DMS114 treated with DMSO at 0.1 percent for 48 hours (cell line): ENCODE measurements around the gene CAMK1D.
"Not testable (repeated sequence)": the region's sequence is repeated elsewhere in the genome, so short reads cannot be mapped to it uniquely, and the experiment has no call there.

ENCODE experiments used
- DNase-seq: peaks from one replicate; lab custom pipeline; 2025; ENCODE audit not compliant: unreplicated experiment; lab: John Stamatoyannopoulos, UW

Gene CAMK1D

DNA sequence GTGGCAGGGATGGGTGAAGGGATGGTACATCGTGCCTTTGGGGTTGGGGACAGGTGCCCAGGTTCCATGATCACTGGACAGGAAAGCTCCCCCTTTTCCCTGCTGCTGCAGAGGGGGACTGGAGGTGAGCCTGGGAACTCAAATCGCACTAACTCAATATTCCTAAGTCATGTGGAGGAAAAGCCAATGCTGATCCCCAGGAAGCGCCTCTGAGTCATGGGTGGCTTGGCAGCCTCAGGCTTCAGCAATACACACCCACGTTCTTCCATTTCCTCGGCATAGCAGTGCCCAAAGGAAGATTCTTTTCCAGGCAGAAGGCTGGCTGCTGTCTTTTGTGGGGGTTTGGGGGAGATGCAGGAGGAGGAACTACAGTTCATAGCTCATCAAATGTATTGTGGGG lies 486.4 kb downstream of the CAMK1D start:
- DNase-seq, result no peak

DNA sequence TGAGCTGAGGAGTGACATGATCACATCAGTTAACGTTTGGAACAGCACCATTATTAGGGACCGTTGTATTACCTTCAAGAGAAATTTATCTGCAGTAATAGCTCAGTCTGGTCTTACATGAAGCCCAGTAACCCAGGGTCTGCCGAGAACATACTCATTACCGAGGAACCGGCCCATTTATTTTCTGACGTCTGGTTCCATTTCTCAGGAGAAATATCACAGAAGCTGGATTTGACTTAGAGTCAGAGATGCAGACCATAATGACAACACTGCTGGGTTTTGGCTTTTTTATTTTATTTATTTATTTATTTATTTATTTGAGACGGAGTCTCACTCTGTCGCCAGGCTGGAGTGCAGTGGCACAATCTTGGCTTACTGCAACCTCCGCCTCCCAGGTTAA lies 489.0 kb downstream of the CAMK1D start:
- DNase-seq, result no peak

DNA sequence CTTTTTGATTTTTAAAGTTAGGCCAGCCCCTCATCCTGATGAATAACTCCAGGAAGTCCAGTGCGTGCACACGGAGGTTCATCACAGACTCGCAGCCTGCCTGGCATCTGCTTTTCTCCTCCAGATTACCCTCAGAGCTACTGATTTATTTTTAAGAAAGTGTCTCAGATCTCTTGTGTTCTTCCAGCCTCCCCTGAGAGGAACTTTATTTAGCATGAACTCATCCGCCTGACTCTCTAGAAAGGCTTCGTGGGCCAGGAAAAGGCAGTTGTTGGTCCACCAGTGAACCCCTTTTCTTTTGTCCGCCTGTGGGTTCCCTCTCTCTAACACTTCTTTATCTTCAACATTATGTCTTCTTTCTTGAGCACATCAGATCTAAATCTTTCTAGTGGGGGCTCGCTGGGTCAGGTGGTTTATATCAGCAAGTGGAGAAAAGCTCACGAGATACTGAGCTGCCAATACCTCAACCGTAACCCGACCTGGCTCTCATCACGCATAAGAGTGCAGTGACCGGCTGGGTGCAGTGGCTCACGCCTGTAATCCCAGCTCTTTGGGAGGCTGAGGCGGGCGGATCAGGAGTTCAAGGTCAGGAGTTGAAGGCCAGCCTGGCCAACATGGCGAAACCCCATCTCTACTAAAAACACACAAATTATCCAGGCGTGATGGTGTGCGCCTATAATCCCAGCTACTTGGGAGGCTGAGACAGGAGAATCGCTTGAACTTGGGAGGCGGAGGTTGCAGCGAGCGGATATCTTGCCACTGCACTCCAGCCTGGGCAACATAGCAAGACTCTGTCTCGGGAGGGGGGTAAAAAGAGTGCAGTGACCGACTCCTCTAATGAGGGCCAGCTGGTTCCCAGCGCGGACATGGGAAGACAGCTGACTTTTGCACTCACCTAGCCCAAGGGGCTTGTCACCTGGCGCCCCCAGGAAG lies 489.9 kb downstream of the CAMK1D start:
- DNase-seq, result no peak

DNA sequence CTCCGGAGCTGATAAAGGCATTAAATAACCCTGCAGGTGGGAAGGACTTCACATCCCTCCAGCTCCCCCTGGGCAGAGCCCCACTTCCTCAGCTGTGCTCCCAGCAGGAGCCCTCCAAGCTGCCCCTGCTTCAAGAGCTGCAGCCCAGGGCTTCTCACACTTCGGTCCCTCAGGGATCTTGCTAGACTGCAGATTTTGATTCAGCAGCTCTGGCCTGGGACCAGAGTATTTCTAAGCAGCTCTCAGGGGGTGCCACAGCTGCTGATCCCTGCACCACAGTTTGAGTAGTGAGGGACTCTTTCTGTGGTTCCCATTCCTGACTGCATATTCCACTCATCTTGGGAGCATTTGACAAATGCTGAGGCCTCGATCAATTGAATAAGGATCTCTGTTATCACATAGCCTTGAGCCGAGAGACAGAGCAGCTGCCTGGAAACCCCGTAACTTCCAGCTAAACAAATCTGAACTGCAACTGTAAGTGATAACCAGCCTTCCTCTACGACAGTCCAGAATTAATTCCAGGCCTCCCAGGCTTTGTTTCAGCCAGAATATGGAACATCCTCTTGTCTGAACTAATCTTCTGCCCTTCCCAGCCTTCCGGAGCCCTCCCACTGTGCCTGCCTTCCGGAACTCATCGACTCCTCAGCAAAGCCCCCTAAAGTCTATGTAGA lies 490.7 kb downstream of the CAMK1D start:
- no peak for DNase-seq

DNA sequence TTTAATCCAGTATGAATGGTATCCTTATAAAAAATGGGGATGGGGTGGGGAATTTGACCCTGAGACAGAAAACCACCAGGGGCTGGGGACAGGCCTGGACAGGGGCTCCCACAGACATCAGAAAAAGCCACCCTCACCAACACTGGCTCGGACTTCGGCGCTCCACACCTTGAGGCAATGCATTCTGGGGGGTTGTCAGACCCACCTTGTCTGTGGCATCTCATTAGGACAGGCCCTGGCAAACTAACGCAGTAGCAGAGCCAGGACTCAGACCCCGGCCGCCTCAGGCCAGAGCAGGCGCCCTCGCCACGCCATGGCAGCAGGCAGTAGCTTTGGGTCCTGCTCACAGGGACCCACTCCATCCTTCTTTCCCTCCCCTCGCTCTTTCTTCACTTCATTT lies 492.1 kb downstream of the CAMK1D start:
- no peak for DNase-seq

DNA sequence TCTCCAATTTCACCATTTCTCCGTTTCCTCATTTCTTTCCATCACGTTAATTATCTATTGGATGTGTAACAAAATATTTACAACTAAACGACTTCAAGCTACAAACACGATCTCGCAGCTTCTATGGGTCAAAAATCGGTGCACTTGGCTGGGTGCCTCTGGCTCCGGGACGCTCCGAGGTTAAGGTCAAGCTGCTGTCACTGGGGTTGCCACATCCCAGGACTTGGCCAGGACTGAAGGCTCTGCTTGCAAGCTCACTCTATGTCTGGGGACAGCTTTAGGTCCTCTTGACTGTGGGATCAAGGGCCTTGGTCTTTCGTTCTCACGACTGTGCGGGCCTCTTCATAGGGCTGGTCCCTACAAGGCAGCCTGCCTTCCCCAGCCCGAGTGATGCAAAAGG lies 492.5 kb downstream of the CAMK1D start:
- DNase-seq, result no peak

DNA sequence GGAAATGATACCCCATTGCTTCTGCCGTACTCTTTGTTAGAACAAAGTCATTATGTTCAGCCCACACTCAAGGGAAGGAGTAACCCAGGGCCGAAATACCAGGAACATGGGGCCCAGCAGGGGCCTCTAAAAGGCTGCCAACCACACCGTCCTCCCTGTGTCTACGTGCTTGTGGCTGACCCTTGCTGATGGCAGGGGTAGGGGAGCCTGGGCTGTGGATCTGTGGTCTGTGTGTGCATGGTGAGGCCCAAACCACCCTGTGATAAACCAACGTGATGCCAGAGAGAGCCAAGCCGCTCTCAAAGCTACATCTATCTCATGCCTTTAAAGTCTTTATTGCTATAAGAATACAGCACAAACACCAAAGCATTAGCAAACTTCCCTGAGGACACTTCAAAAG lies 493.0 kb downstream of the CAMK1D start:
- DNase-seq, result no peak

DNA sequence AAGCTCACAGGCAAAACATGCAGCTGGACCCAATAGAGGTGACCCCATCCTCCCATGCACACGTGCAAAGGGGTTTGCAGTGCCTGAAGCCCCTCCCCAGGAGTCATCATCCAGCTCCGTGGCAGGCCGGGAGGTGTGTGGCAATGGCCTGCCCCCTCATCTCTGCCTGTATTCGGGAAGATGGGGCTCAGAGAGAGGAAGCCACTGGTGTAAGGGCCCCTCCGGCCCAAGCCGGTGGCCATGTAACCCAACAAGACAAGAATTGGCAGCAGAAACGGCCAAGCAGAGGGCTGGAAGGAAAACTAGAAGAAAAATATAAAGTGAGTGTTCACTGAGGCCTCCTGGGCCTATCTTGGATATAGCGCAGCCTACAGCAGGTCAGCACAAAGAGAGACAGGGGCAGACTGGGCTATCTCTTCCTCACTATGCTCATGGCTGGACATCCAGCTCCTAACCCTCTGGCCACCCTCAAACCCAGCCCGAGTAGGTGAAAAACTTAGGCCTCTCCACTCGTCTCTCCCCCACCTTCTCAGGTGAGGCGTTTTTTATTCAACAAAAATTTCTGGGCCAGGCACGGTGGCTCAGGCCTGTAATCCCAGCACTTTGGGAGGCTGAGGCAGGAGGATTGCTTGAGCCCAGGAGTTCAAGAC lies 494.1 kb downstream of the CAMK1D start:
- DNase-seq, result no peak

DNA sequence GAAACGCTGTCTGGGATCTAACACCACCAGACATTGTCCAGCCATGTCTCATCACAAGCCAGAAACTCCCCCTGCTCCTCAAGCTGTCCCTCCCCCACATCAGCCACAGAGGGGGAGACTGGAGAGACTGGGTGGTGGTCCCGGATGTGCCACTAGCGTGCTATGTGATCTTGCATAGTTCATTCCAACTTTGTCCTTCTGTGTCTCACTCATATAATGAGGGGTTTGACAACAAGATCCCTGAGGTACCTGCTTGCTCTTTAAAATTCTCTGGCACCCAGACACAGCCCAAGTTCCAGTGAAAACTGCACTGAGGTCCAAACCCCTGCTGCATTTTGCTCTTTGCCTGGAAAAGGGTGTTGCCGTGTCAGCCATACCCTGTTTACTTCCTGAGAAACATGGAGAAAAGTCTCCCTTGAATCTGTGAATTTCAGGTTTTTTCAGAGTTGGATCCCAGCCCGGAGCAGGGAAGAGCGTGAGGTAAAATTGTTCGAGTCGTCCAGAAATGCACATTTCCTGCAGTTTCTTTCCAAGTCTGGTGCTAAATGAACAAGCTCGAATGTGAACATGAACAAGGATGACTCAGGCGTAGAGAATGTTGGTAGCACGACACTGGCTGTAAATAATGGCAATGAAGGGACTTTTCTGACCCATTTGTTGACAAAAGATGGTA lies 495.6 kb downstream of the CAMK1D start:
- DNase-seq, result no peak

DNA sequence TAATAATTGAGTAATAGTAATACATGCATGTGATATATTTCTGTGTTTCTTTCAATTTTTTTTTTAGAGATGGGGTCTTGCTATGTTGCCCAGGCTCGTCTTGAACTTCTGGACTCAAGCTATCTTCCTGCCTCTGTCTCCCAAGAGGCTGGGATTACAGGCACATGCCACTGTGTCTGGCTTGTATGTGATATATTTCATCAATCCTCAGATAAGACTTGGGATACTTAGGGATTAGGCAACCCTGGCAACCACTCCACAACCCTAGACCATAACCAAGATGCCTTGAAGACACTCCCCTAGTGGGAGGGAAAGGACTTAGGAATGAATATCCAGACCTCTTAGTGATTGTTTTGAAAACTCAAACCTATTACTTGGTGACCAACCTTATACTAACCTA lies 497.4 kb downstream of the CAMK1D start:
- DNase-seq, result no peak

DNA sequence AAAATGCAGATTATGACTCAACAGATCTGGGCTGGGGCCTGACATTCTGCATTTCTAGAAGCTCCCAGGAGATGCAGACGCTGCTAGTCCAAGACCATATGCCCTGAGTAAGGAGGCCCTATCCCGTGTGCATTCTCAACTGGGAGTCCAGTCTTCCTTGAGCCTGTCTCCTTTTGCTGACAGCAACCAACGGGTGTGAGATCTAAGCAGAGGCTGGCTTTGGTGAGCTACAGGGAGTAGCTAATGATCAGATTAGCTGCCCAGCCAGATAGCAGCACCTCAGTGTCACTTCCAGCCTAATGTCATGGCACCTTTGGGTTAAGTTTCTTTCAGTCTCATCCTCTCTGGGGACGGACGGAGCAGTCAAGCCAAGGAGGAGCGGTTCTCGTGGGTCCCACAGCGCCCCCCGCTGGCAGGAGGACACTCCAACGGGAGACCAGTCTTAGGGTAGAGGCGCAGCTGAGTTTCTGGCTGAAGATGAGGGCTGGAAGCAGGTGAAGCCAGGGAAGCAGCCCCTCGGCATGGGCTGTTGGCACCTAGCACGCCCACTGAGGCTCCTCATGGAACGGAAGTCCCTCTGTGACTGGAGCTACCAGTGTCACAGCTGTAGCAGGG lies 498.1 kb downstream of the CAMK1D start:
- no peak for DNase-seq

DNA sequence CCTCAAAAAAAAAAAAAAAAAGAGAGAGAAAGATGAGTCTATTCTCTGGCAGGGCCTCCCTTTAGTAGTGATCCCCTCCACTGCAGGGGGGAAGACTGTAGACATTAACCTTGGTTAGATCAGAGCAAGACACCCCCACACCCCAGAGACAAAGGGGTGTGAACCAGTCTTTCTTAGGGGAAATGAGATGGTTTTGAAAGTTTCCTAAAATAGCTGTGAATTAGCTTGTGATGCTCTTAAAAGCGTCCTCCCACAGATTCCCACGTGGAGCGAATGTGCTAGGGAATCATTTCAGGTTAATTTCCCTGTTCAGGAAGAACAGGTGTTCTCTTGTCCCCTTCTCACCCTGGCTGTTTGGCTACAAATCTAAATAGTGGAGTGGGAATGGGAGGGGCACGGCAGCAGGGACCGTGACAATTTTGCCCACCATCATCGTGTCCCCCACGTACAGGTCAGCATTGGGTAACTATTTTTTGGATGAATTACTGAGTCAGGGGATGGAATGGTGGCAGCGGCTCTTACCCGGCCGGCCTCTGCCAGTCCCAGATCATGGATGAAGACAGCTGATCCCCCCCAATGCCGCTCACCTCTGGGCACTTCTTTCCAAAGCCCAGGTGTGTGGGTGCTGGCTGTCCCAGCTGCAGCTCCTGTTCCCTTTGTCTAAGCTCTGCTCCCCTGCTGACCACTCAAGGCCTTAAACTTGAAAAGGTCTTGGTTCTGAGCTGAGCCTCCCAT lies 499.3 kb downstream of the CAMK1D start:
- no peak for DNase-seq

DNA sequence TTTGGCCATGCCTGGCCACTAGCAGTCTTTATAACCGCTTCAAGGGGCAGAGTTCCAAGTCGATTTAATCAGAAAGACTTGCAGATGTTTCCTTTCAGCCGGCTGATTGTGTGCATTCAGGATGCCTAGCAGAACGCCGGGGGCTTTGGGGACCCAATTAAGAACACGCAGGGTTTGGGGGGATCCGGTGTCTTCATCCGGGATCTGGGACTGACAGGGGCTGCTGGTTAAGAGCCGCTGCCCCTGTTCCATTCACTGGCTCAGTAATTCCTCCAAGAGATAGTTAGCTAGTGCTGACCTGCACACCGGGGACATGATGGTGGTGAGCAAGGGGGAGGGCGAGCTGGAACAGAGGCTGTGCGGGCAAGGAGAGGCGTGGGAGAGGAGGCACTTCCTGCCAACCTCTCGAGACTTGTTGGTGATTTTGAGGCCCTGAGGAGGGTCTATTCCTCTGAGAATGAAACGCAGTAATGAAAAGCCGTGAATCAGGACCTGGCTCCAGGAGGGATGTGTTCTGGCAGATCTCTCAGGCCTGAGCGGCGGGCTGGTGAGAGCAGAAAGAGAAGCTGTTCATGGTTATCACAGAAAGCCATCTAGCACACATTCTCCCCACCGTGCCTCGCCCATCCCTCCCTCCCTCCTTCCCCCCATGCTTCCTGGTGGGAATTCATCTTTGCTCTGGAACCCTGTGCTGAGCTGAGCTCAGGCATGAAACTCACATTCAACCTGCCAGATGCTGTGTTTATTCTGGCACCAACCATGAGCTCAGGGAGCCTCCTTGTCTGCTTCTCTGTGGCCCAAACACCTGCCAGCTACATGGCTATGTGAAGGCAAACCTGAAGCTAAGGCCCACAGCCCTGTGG lies 500.2 kb downstream of the CAMK1D start:
- no peak for DNase-seq

DNA sequence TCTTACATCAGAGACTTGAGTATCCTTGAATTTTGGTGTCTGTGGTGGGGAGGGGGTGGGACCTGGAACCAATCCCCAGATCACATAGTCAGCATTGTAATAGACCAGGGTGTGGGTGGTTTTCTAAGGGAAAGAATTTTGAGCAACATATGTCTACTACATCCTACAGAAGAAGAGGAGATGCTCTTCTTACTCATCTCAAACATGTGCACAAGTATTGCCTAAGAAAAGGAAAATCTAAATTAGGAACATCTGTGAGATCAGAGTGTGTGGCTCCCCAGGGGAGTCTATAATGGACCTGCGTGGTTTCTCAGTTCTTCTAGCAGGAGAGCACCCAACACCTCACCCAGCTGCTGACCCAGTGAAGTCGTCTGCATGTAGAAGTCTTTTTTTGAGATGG lies 503.3 kb downstream of the CAMK1D start:
- DNase-seq, result no peak

DNA sequence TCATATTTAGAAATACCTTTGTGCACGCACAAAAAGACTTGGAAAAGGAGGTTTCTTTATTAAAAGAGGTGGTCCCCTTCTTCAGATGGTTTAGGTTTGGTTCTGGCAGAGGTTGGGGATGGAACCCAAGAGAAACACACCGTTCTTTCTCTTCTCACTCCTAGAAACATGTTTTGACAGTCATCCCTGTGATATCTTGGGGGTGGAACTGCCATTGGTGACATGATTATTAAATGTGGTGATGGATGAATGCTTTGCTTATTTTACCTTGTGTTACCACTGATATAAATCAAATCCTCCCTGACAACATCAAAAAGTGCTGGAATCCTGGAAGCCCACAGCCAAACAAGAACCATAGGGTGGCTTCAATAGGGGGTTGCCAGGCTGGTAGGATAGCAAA lies 505.6 kb downstream of the CAMK1D start:
- DNase-seq, result no peak

DNA sequence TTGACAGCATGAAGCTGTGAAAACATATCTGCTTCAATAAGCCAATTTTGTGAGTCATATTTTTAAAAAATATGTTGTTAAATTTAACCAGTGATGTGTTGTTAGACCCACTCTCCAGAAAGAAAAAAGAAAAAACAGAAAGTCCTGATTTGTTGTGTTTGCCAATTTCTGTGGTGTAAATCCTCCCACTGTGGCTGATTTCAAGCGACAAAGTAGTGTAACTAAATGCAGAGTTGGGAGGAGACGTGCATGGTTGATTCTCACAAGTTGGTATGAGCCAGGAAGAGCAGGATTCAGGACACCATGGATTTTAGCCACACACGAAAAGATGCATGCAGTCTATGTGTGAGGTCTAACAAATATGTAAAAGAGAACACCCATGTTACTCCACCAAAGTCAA lies 513.1 kb downstream of the CAMK1D start:
- DNase-seq, result no peak

DNA sequence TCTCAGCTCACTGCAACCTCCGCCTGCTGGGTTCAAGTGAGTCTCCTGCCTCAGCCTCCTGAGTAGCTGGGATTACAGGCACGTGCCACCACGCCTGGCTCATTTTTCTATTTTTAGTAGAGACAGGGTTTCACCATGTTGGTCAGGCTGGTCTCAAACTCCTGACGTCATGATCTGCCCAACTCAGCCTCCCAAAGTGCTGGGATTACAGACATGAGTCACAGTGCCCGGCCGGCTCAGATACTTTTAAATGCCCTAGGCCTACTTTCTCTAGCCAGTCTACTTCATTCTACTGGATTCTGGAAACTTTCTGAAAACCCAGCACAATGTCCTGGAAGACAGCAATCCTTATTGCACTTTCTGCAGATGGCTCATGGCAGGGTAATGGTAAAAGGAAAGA lies 516.2 kb downstream of the CAMK1D start:
- DNase-seq, result not testable (repeated sequence)

DNA sequence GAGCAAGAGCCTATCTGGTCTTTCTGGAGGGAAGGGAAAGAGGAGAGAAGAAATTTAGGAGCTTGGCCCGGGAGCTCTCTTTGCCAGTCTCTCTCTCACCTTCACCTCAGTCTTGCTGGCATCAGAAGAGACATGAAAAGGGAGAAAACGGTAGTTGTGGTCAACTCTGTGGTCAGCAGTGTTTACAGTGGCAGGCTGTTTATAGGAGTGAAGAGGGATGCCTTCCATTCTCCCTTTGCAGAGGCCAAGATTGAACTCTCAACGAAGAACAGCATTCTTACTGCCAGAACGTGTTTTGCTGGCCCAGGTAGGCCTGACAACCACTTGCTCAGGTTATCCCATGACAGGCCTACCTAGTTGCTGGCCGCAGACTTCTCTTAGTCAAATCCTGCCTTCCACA lies 518.9 kb downstream of the CAMK1D start:
- DNase-seq, result no peak

DNA sequence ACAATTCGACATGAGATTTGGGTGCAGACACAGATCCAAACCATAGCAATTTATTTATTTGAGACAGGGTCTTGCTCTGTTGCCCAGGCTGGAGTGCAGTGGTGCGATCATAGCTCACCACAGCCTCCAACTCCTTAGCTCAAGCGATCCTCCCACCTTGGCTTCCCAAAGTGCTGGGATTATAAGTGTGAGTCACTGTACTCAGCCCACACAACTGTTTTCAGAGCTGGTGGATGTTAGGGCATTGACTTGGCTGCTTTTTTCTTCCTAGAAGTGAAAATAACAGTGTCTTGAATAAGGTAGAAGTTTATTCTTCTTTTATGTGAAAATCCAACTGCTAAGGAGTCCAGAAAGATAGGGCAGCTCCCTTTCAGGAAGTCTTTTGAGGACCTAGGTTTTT lies 520.1 kb downstream of the CAMK1D start:
- DNase-seq, result no peak
